Breast epithelium (tissue), 4 donors: ENCODE measurements around the gene SHISA2. TPM values are rescaled to one million over a fixed set of nuclear protein-coding genes. Genes with fewer than 3 reads are reported as not detected.

Experiments used
- DNase-seq, 2 donors: peaks; one replicate each; pipeline ENCODE4 v3.0.0-alpha.2; 2019; ENCODE audit warnings: low spot score in 2 of 2
- H3K27ac ChIP-seq, 2 donors: fragments of 200-600 bp; sonication (generic) in 1 of 2; one replicate each; pipeline ENCODE4 v1.5.1; 2016 to 2019; ENCODE audit warnings: mild to moderate bottlenecking in 1 of 2
- H3K27me3 ChIP-seq, 2 donors: fragments of 200-600 bp; sonication (generic) in 1 of 2; one replicate each; pipeline versions ENCODE4 v1.5.1 to v1.6.0; 2017 to 2019; ENCODE audit warnings: control low read depth in 1 of 2, mild to moderate bottlenecking in 1 of 2
- H3K36me3 ChIP-seq: fragments of 200-600 bp; one replicate; pipeline ENCODE4 v1.5.1; 2019
- H3K4me1 ChIP-seq, 2 donors: fragments of 200-600 bp; sonication (generic); one replicate each; pipeline ENCODE4 v1.5.1; 2016 to 2019; ENCODE audit warnings: control low read depth in 1 of 2
- H3K4me3 ChIP-seq, 3 donors: fragments of 200-600 bp; sonication (generic); 1 replicate in 2 of 3; 2 replicates in 1 of 3; pipeline ENCODE4 v1.5.1; 2016 to 2019; ENCODE audit warnings: mild to moderate bottlenecking in 3 of 3, moderate library complexity in 2 of 3
- H3K9me3 ChIP-seq, 2 donors: fragments of 200-600 bp; sonication (generic) in 1 of 2; one replicate each; pipeline ENCODE4 v1.5.1; 2016 to 2019; ENCODE audit warnings: control low read depth in 1 of 2
- CTCF ChIP-seq, 3 donors: fragments of 450-650 bp; IDR thresholded peaks; one replicate each; pipeline ENCODE4 v1.5.1; 2016 to 2017; ENCODE audit warnings: antibody characterized with exemption in 3 of 3, mild to moderate bottlenecking in 3 of 3, moderate library complexity in 3 of 3
- POLR2A ChIP-seq: fragments of 450-650 bp; IDR thresholded peaks from one replicate; pipeline ENCODE4 v1.6.1; 2016; ENCODE audit warnings: antibody characterized with exemption, mild to moderate bottlenecking, moderate library complexity
- POLR2AphosphoS5 ChIP-seq, 3 donors: sonication (generic); formaldehyde crosslinking; IDR thresholded peaks; one replicate each; pipeline ENCODE4 v1.6.1; 2017; ENCODE audit warnings: antibody characterized with exemption in 3 of 3
- intact Hi-C: fragments of 100-400 bp; cut with DNase I; formaldehyde crosslinking; loops from one replicate; pipeline ENCODE4 v1.15.1; 2023; ENCODE audit warnings: low total_unique reads
- total RNA-seq, 3 donors: library from RNA; depleted of rRNA; stranded (reverse); fragments of >200 nt; gene quantifications; one replicate each; pipeline ENCODE4 v1.1.0, GENCODE V29; 2016

The SHISA2 gene
- total RNA-seq, 3 donors from 2014 or later, result 0.64 to 43.8 (median 2.6) TPM

- no peaks in the 10 kb centered on the region for H3K9me3 ChIP-seq
- no peaks in the 10 kb centered on the region for H3K27me3 ChIP-seq
- H3K4me3 ChIP-seq, result no peak overlapping the region
- H3K4me1 ChIP-seq, result no peaks in the 10 kb centered on the region
- no peak overlapping the region for H3K27ac ChIP-seq
- no peak for DNase-seq
- intact Hi-C loops, result no loop called here
- no peak for TF ChIP-seq CTCF (IDR thresholded peaks at IDR 0.05)
- TF ChIP-seq POLR2A, result no peak
- TF ChIP-seq POLR2AphosphoS5 (IDR thresholded peaks at IDR 0.05), result no peak
- no peaks in the 10 kb centered on the region for H3K36me3 ChIP-seq
These were observed 12.8 kb downstream of the SHISA2 start for GRCh38 chr13:26038931-26039475.

- H3K9me3 ChIP-seq, result no peaks in the 10 kb centered on the region
- H3K27ac ChIP-seq, result no peak overlapping the region
- intact Hi-C loops, result no loop called here
- no peak overlapping the region for H3K4me3 ChIP-seq
- TF ChIP-seq CTCF (IDR thresholded peaks at IDR 0.05) (no peak), POLR2A (no peak), POLR2AphosphoS5 (IDR thresholded peaks at IDR 0.05) (no peak)
- H3K4me1 ChIP-seq, result no peaks in the 10 kb centered on the region
- H3K27me3 ChIP-seq, result no peaks in the 10 kb centered on the region
- no peaks in the 10 kb centered on the region for H3K36me3 ChIP-seq
- DNase-seq, result no peak
These were observed 14.5 kb downstream of the SHISA2 start for GRCh38 chr13:26037302-26037701.

- H3K36me3 ChIP-seq, result no peaks in the 10 kb centered on the region
- intact Hi-C loops, result no loop called here
- DNase-seq, result no peak
- no peak overlapping the region for H3K4me3 ChIP-seq
- H3K4me1 ChIP-seq, result no peaks in the 10 kb centered on the region
- no peak for TF ChIP-seq CTCF (IDR thresholded peaks at IDR 0.05)
- TF ChIP-seq POLR2A, result no peak
- TF ChIP-seq POLR2AphosphoS5 (IDR thresholded peaks at IDR 0.05), result no peak
- no peak overlapping the region for H3K27ac ChIP-seq
- H3K9me3 ChIP-seq, result no peaks in the 10 kb centered on the region
- no peaks in the 10 kb centered on the region for H3K27me3 ChIP-seq
These were observed 15.4 kb downstream of the SHISA2 start for GRCh38 chr13:26036383-26036782.

GRCh38 chr13:26034018-26034417, 17.8 kb downstream of the SHISA2 start:
- H3K4me3 ChIP-seq, result no peak overlapping the region
- H3K9me3 ChIP-seq, result no peaks in the 10 kb centered on the region
- no peak for DNase-seq
- H3K4me1 ChIP-seq, result no peaks in the 10 kb centered on the region
- intact Hi-C loops, result no loop called here
- H3K27me3 ChIP-seq, result no peaks in the 10 kb centered on the region
- H3K27ac ChIP-seq, result no peak overlapping the region
- H3K36me3 ChIP-seq, result no peaks in the 10 kb centered on the region
- TF ChIP-seq CTCF (IDR thresholded peaks at IDR 0.05) (no peak), POLR2A (no peak), POLR2AphosphoS5 (IDR thresholded peaks at IDR 0.05) (no peak)

- no peaks in the 10 kb centered on the region for H3K36me3 ChIP-seq
- no peak for DNase-seq
- TF ChIP-seq CTCF (IDR thresholded peaks at IDR 0.05) (no peak), POLR2AphosphoS5 (IDR thresholded peaks at IDR 0.05) (no peak), POLR2A (no peak)
- no peak overlapping the region for H3K27ac ChIP-seq
- peaks cover 0 to 5% of the 10 kb centered on the region in 2 donors for H3K4me1 ChIP-seq
- H3K4me3 ChIP-seq, result no peak overlapping the region
- intact Hi-C loops, result no loop called here
- no peaks in the 10 kb centered on the region for H3K9me3 ChIP-seq
- H3K27me3 ChIP-seq, result no peaks in the 10 kb centered on the region
These were observed 21.5 kb downstream of the SHISA2 start for GRCh38 chr13:26030331-26030730.
